ENCODE measurements around the gene WDFY4. TPM values are rescaled to one million over a fixed set of nuclear protein-coding genes. Genes with fewer than 3 reads are reported as not detected.

WDFY4 gene
- total RNA-seq, 6 experiments from 2014 or later = not detected

GRCh38 chr10:48798481-48799254 lies 114.0 kb downstream of the WDFY4 start:
- peaks cover 15% of the 10 kb centered on the region for H3K27me3 Mint-ChIP-seq (ENCODE audit: insufficient read depth)
- no peaks in the 10 kb centered on the region for H3K36me3 Mint-ChIP-seq (ENCODE audit: low read depth)
- no peaks in the 10 kb centered on the region for H3K9me3 Mint-ChIP-seq
- H3K27ac Mint-ChIP-seq = no peak overlapping the region
- peak; percentile 20 for DNase-seq
- peaks cover 12% of the 10 kb centered on the region for H3K4me1 Mint-ChIP-seq (ENCODE audit: low read depth)
- no peak for TF ChIP-seq CTCF (IDR thresholded peaks at IDR 0.05)
- H3K4me3 Mint-ChIP-seq = no peak overlapping the region

DNA sequence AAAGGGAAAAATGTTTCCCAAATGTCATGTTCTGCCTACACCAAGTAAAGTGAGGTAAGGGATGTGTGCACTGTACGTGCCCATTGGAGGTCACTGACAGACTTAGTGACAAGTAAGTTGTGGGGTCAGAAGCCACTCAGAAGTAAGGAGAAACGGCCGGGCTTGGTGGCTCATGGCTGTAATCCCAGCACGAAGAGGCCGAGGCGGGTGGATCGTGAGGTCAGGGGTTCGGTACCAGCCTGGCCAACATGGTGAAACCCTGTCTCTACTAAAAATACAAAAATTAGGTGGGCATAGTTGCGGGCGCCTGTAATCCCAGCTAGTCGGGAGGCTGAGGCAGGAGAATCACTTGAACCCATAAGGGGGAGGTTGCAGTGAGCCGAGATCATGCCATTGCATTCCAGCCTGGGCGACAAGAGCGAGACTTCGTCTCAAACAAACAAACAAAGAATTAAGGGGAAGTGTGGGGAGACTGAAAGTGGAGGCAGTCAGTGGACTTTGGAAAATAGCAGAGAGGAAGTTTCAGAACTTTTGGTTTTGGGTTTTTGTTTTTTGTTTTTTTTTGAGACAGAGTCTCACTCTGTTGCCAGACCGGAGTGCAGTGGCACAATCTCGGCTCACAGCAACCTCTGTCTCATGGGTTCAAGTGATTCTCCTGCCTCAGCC lies 114.8 kb downstream of the WDFY4 start:
- TF ChIP-seq CTCF (IDR thresholded peaks at IDR 0.05) = no peak
- peaks cover 12% of the 10 kb centered on the region for H3K4me1 Mint-ChIP-seq (ENCODE audit: low read depth)
- no peak for DNase-seq
- H3K9me3 Mint-ChIP-seq = no peaks in the 10 kb centered on the region
- peaks cover 21% of the 10 kb centered on the region for H3K27me3 Mint-ChIP-seq (ENCODE audit: insufficient read depth)
- H3K36me3 Mint-ChIP-seq (ENCODE audit: low read depth) = no peaks in the 10 kb centered on the region
- no peak overlapping the region for H3K4me3 Mint-ChIP-seq
- H3K27ac Mint-ChIP-seq = no peak overlapping the region

- H3K36me3 Mint-ChIP-seq (ENCODE audit: low read depth) = no peaks in the 10 kb centered on the region
- no peak for TF ChIP-seq CTCF (IDR thresholded peaks at IDR 0.05)
- no peak for DNase-seq
- no peak overlapping the region for H3K4me3 Mint-ChIP-seq
- H3K27me3 Mint-ChIP-seq (ENCODE audit: insufficient read depth) = peaks cover 27% of the 10 kb centered on the region
- no peaks in the 10 kb centered on the region for H3K9me3 Mint-ChIP-seq
- H3K27ac Mint-ChIP-seq = no peak overlapping the region
- H3K4me1 Mint-ChIP-seq (ENCODE audit: low read depth) = peaks cover 12% of the 10 kb centered on the region
These were observed 115.5 kb downstream of the WDFY4 start for GRCh38 chr10:48800007-48800675.

DNA sequence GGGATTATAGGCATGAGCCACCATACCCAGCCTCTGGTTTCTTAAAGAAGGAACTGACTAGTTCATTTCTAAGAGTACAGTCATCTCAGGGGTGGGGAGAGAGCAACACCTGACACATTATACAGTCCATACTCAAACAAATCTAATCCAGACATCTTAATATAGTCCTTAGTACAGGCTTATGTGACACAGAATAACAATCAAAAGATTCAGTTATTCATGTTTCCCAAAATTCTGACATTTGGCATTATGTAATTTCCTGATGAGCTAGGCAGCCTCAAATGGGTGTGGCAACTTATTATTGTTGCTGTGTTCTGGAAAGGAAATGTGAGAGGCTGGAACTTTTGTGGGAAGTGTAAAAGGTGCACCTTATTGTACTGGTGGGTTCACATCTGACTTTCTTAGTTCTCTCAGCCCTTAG lies 116.3 kb downstream of the WDFY4 start:
- no peak overlapping the region for H3K4me3 Mint-ChIP-seq
- H3K27ac Mint-ChIP-seq = no peak overlapping the region
- no peaks in the 10 kb centered on the region for H3K36me3 Mint-ChIP-seq (ENCODE audit: low read depth)
- no peak for TF ChIP-seq CTCF (IDR thresholded peaks at IDR 0.05)
- peaks cover 12% of the 10 kb centered on the region for H3K4me1 Mint-ChIP-seq (ENCODE audit: low read depth)
- DNase-seq = no peak
- peaks cover 30% of the 10 kb centered on the region for H3K27me3 Mint-ChIP-seq (ENCODE audit: insufficient read depth)
- H3K9me3 Mint-ChIP-seq = no peaks in the 10 kb centered on the region

DNA sequence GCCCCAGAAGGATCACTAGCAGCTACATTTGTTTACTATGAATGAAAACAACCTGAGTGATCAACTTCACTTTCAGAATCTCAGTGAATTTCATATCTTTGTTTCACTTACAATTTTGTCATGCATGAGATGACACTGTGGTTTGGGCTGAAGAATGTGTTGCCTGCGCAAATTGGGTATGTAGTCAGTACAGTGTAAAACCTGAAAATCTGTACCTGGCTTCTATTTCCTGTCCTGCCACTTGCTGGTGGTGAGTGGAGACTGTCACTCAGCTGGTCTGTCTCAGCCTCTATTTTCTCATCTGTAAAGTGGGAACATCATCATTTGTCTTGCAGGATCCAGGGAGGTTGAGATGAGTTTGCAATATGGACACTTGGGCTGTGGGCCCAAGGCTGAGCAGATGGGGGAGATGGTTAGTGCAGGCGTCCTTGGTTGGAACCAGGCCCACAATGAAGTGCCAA lies 118.0 kb downstream of the WDFY4 start:
- TF ChIP-seq CTCF (IDR thresholded peaks at IDR 0.05) = no peak
- peaks cover 12% of the 10 kb centered on the region for H3K4me1 Mint-ChIP-seq (ENCODE audit: low read depth)
- no peaks in the 10 kb centered on the region for H3K9me3 Mint-ChIP-seq
- peaks cover 24% of the 10 kb centered on the region for H3K27me3 Mint-ChIP-seq (ENCODE audit: insufficient read depth)
- no peak for DNase-seq
- no peak overlapping the region for H3K27ac Mint-ChIP-seq
- H3K36me3 Mint-ChIP-seq (ENCODE audit: low read depth) = no peaks in the 10 kb centered on the region
- no peak overlapping the region for H3K4me3 Mint-ChIP-seq
